HG02798 (cell line): ENCODE measurements around the gene AP4B1.
"Not testable (repeated sequence)": the region's sequence is repeated elsewhere in the genome, so short reads cannot be mapped to it uniquely, and the experiment has no call there.

ENCODE experiments used
- ATAC-seq: cut with Tn5 transposase; IDR thresholded peaks from one replicate; pipeline ENCODE4 v1.9.1; 2021; ENCODE audit warnings: mild to moderate bottlenecking; ENCODE audit not compliant: unreplicated experiment, poor library complexity

The AP4B1 gene

GRCh38 chr1:113860891-113861290 lies 43.7 kb downstream of the AP4B1 start:
- ATAC-seq, result no peak

DNA sequence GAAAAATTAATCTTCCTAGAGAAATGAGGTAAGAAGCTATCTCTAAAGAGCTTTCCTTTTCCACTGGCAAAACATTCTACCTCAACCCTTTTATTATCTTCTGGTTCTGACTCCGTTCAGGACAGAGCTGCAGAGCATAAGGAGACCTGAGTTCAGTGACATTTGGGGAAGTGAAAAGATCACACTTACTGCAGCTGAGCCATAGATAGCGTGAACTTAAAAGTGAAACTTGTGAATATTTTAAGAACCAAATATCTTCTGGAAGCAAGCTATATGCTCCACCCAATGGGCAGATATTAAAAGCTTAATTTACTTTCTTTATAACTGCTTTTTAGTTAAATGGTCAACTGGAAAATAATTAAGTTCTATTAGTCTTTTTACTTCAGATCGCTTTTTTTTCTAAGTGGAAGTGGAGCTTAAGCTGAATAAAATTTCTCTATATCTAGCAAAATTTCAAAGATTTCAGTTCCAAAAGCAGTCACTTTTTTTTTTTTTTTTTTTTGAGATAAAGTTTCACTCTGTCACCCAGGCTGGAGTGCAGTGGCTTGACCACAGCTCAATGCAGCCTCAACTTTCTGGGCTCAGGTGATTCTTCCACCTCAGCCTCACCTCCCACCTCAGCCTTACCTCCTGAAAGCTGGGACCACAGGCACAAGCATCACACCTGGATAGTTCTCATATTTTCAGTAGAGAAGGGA lies 45.0 kb downstream of the AP4B1 start:
- peak; percentile 89 for ATAC-seq

DNA sequence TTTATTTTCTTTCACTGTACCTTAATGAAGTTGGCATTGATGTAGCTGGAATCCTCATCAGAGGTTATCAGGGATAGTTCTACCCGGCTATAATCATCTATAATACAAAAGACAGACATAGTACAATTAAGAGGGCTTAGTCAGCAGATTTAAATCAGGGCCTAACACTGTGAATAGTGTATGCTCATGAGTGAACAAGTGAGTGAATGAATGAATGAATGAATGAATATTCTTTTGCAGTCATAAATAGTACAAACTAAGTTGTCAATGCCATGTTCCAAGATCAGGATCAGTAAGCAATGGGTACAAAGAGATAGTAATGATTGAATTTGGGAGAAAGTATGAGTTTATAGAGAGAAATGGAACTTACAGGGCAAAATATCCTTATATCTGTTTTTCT lies 45.6 kb downstream of the AP4B1 start:
- ATAC-seq, result no peak

- peak; percentile 43 for ATAC-seq
These were observed 46.2 kb downstream of the AP4B1 start for GRCh38 chr1:113858418-113858817.

- no peak for ATAC-seq
These were observed 46.8 kb downstream of the AP4B1 start for GRCh38 chr1:113857776-113858175.

GRCh38 chr1:113856401-113856790 lies 48.2 kb downstream of the AP4B1 start:
- ATAC-seq, result no peak

- ATAC-seq, result no peak
These were observed 48.8 kb downstream of the AP4B1 start for GRCh38 chr1:113855630-113856400.

GRCh38 chr1:113854234-113854633 lies 50.4 kb downstream of the AP4B1 start:
- ATAC-seq, result no peak

- not testable (repeated sequence) for ATAC-seq
These were observed 51.9 kb downstream of the AP4B1 start for GRCh38 chr1:113852694-113853093.

DNA sequence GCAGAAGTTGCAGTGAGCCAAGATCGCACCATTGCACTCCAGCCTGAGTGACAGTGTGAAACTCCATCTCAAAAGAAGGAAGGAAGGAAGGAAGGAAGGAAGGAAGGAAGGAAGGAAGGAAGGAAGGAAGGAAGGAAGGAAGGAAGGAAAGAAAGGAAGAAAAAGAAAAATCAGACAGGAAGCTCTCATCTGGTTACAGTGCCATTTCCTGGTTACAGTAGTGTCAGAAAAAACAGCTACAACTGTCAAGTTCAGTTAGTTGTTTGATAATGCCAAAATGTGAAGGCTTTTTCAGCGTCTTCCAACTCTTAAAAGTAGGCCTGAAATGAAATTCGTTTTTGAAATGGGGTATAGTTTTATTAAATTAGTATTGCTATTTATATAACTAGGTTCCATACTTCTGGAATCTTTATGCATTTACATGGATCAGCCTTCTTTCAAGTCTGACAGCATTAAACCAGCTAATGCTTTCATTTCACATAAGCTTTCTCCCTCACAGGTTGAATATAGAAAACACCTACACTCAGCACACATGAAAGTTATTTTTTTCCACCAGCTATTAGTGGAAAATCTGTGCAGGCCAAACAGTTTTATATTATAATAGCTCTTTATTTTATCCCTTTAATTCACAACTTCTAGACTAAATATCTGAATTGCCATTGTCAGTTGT lies 54.3 kb downstream of the AP4B1 start:
- no peak for ATAC-seq

- ATAC-seq, result no peak
These were observed 55.5 kb downstream of the AP4B1 start for GRCh38 chr1:113849072-113849471.

- no peak for ATAC-seq
These were observed 58.1 kb downstream of the AP4B1 start for GRCh38 chr1:113846391-113847035.
